Right lobe of liver (tissue), 6 donors: ENCODE measurements around the gene TERT. TPM values are rescaled to one million over a fixed set of nuclear protein-coding genes. Genes with fewer than 3 reads are reported as not detected.

Source experiments
- ATAC-seq, 4 donors: fragments of 200-7000 bp; cut with Tn5 transposase; one replicate each; pipeline ENCODE4 v1.9.1; 2020; ENCODE audit warnings: mild to moderate bottlenecking in 4 of 4, moderate library complexity in 4 of 4
- DNase-seq, 3 donors: peaks; one replicate each; pipeline ENCODE4 v3.0.0-alpha.2; 2020
- H3K27ac ChIP-seq, 3 donors: fragments of 200-600 bp; one replicate each; pipeline ENCODE4 v1.8.0; 2022
- H3K27me3 ChIP-seq, 2 donors: fragments of 200-600 bp; one replicate each; pipeline ENCODE4 v1.8.0; 2022
- H3K36me3 ChIP-seq, 4 donors: fragments of 200-600 bp; sonication (generic) in 1 of 4; one replicate each; pipeline versions ENCODE4 v1.5.1 to v1.8.0; 2017 to 2022; ENCODE audit warnings: control low read depth in 1 of 4
- H3K4me1 ChIP-seq, 4 donors: fragments of 200-600 bp; sonication (generic) in 1 of 4; one replicate each; pipeline versions ENCODE4 v1.5.1 to v1.8.0; 2017 to 2022; ENCODE audit warnings: control low read depth in 1 of 4
- H3K4me3 ChIP-seq, 3 donors: fragments of 200-600 bp; one replicate each; pipeline ENCODE4 v1.8.0; 2022
- H3K9me3 ChIP-seq, 4 donors: fragments of 200-600 bp; sonication (generic) in 1 of 4; one replicate each; pipeline versions ENCODE4 v1.5.1 to v1.8.0; 2017 to 2022; ENCODE audit warnings: control low read depth in 1 of 4
- CTCF ChIP-seq, 4 donors: fragments of 200-600 bp in 3 of 4; fragments of 450-650 bp in 1 of 4; IDR thresholded peaks; one replicate each; pipeline versions ENCODE4 v1.5.1 to v1.8.0; 2016 to 2022; ENCODE audit warnings: antibody characterized with exemption in 4 of 4, mild to moderate bottlenecking in 2 of 4
- POLR2A ChIP-seq: fragments of 450-650 bp; IDR thresholded peaks from one replicate; pipeline ENCODE4 v1.6.1; 2017; ENCODE audit warnings: antibody characterized with exemption, mild to moderate bottlenecking
- WGBS: methylation state at CpG from one replicate; pipeline ENCODE4 v1.1.6; 2018; ENCODE audit warnings: low coverage, low lambda C conversion rate; ENCODE audit not compliant: insufficient coverage; ENCODE audit errors: missing lambda C conversion rate; 5-methylcytosine and 5-hydroxymethylcytosine counted together
- intact Hi-C, 2 donors: fragments of 100-400 bp; cut with DNase I; formaldehyde crosslinking; loops; one replicate each; pipeline versions ENCODE4 v1.11.2 to v1.14.1; 2022
- total RNA-seq, 6 experiments: library from RNA; depleted of rRNA in 2 of 6; stranded (reverse); fragments of >200 nt in 2 of 6; fragmentation: NEBNext Ultra II Directional in 3 of 6; extraction: Animal tissue kit (Norgen Biotek cat#: 25700) in 3 of 6; gene quantifications; one replicate each; pipeline versions ENCODE4 v1.1.0 to v1.2.4, GENCODE V29; 2016 to 2023
- donor health status: DM: no; HTN: yes; CAD: no.
- donor health status: DM: no; HTN: no; CAD: no.
- donor health status: DM: no; HTN: no; CAD: no.
- donor health status: DM: no; HTN: yes; CAD: no.
- donor health status: DM: no; HTN: yes; CAD: no.

The TERT gene
- total RNA-seq, 6 experiments from 2014 or later: not detected

GRCh38 chr5:1206521-1207412 is 88.1 kb downstream of the TERT start:
- no peaks in the 10 kb centered on the region for H3K27me3 ChIP-seq
- no peaks in the 10 kb centered on the region for H3K4me1 ChIP-seq
- no peak overlapping the region for H3K4me3 ChIP-seq
- WGBS: 52% methylated on average over 4 of the region's 49 CpGs
- ATAC-seq (no peak), DNase-seq (peak in 1 of 3 donors; percentile 51)
- H3K9me3 ChIP-seq: no peaks in the 10 kb centered on the region
- H3K27ac ChIP-seq: no peak overlapping the region
- TF ChIP-seq POLR2A (no peak), CTCF (IDR thresholded peaks at IDR 0.05) (no peak)
- no peaks in the 10 kb centered on the region for H3K36me3 ChIP-seq
- intact Hi-C loops: no loop called here

GRCh38 chr5:1205255-1206180 is 89.3 kb downstream of the TERT start:
- ATAC-seq (no peak), DNase-seq (no peak)
- Histone ChIP-seq H3K27ac (no peak overlapping the region), H3K27me3 (no peaks in the 10 kb centered on the region), H3K9me3 (no peaks in the 10 kb centered on the region), H3K4me1 (no peaks in the 10 kb centered on the region), H3K4me3 (no peak overlapping the region), H3K36me3 (no peaks in the 10 kb centered on the region)
- intact Hi-C loops: no loop called here
- TF ChIP-seq POLR2A (no peak), CTCF (IDR thresholded peaks at IDR 0.05) (no peak)
- WGBS: 69% methylated on average over 6 of the region's 11 CpGs

- TF ChIP-seq CTCF (IDR thresholded peaks at IDR 0.05): peak; percentile 46 to 64 (median 56)
- TF ChIP-seq POLR2A: no peak
- H3K36me3 ChIP-seq: no peaks in the 10 kb centered on the region
- DNase-seq (peak in 1 of 3 donors; percentile 46), ATAC-seq (peak; percentile 70 to 83 (median 78))
- no peak overlapping the region for H3K4me3 ChIP-seq
- H3K27me3 ChIP-seq: no peaks in the 10 kb centered on the region
- no peak overlapping the region for H3K27ac ChIP-seq
- no peaks in the 10 kb centered on the region for H3K9me3 ChIP-seq
- WGBS: 21% methylated on average over 9 of the region's 18 CpGs
- H3K4me1 ChIP-seq: no peaks in the 10 kb centered on the region
- intact Hi-C loops: loop anchor here in 1 of 2 donors (5.0 kb wide), 1 partner anchor 42 kb away; no protein-coding TSS in a partner anchor
Observed at GRCh38 chr5:1204693-1205242, 90.1 kb downstream of the TERT start.

- TF ChIP-seq CTCF (IDR thresholded peaks at IDR 0.05) (no peak), POLR2A (no peak)
- ATAC-seq (no peak), DNase-seq (peak in 1 of 3 donors; percentile 52)
- intact Hi-C loops: loop anchor here in 1 of 2 donors (5.0 kb wide), 1 partner anchor 42 kb away; no protein-coding TSS in a partner anchor
- Histone ChIP-seq H3K9me3 (no peaks in the 10 kb centered on the region), H3K4me1 (no peaks in the 10 kb centered on the region), H3K27me3 (no peaks in the 10 kb centered on the region), H3K4me3 (no peak overlapping the region), H3K36me3 (no peaks in the 10 kb centered on the region), H3K27ac (no peak overlapping the region)
- WGBS: 40% methylated on average over 1 of the region's 25 CpGs
Observed at GRCh38 chr5:1203968-1204692, 90.7 kb downstream of the TERT start.
